ENCODE results near the gene HMG20B. TPM values are rescaled to one million over a fixed set of nuclear protein-coding genes. Genes with fewer than 3 reads are reported as not detected.
A peak's percentile ranks its signal among the peaks of the same experiment; 100 is the strongest.
"Not testable (repeated sequence)": the region's sequence is repeated elsewhere in the genome, so short reads cannot be mapped to it uniquely, and the experiment has no call there.

Gene HMG20B
- polyA plus RNA-seq, 3 donors, result 67.6 to 94.6 (median 91.9) TPM

GRCh38 chr19:3548606-3549005, 24.1 kb upstream of the HMG20B start:
- DNase-seq (ENCODE audit: extremely low read depth in 1 of 11, low read depth in 9 of 11, low spot score in 4 of 11), result no peak

DNA sequence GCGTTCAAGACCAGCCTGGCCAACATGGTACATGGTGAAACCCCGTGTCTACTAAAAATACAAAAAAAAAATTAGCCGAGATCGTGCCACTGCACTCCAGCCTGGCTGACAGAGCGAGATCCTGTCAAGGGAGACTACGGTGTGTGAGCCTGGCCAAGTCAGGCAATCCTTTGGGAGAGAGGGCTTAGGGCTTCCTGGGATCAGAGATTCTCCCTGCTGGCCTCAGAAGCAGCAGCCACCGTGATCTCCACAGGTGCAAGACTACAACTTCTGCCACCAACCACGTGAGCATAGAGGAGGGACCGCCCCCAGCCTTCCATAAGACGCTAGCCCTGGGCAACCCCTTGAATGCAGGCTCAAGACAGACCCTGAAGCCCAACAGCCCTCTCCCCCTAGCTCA, 22.9 kb upstream of the HMG20B start:
- no peak for DNase-seq (ENCODE audit: extremely low read depth in 1 of 11, low read depth in 9 of 11, low spot score in 4 of 11)

DNA sequence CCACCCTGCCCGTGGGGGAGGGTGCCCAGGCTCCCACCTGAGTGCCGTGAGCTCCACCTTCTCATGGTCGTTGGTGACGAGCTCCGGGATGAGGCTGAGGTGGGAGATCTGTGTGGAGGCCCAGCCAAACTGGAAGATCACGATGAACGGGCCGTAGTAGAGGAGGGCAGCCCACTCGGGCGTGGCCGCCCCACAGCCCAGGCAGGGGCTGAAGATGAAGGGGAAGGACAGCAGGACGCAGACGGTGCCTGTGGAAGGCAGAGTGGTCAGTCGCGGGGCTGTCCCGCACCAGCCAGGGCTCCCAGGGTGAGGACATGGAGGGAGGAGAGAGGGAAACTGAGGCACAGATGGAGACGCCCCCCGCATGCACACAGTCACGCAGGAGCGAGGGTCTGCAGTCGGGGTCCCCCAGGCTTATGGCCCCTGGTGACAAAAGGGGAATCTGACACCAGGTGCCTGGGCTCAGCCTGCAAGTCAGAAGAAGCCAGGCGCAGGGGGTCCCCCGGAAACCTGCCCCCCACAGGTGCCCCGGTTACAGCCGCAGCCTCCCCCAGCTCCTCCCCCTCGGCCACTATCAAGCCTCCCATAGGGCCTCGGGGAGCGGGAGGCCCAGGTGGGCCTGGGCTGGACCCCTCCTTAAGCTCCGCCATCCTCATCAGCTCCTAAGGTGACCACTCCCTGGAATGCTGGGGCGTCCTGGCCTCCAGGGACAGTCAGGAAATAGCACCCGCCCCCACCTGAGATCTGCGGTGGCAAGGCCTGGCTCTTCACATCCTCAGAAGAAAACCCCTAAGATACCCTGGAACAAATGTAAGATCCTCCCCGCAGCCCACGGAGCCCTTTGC, 21.6 kb upstream of the HMG20B start:
- DNase-seq (ENCODE audit: extremely low read depth in 1 of 11, low read depth in 9 of 11, low spot score in 4 of 11), result no peak

DNA sequence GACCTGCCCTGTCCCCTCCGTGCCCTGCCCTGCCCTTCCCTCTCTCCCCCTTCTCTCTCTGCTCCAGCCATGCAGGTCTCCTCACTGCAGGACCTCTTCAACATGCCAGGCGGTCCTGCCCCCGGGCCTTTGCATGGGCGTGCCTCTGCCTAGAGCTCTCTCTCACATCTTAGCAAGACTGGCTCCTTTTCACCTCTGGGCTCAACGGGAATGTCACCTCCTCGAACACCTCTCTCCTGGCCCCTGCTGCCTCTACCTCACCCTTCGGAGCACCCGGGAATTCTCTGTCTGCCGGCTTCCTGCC, 21.0 kb upstream of the HMG20B start:
- no peak for DNase-seq (ENCODE audit: extremely low read depth in 1 of 11, low read depth in 9 of 11, low spot score in 4 of 11)

GRCh38 chr19:3554254-3555083, 18.3 kb upstream of the HMG20B start:
- no peak for DNase-seq (ENCODE audit: extremely low read depth in 1 of 11, low read depth in 9 of 11, low spot score in 4 of 11)

DNA sequence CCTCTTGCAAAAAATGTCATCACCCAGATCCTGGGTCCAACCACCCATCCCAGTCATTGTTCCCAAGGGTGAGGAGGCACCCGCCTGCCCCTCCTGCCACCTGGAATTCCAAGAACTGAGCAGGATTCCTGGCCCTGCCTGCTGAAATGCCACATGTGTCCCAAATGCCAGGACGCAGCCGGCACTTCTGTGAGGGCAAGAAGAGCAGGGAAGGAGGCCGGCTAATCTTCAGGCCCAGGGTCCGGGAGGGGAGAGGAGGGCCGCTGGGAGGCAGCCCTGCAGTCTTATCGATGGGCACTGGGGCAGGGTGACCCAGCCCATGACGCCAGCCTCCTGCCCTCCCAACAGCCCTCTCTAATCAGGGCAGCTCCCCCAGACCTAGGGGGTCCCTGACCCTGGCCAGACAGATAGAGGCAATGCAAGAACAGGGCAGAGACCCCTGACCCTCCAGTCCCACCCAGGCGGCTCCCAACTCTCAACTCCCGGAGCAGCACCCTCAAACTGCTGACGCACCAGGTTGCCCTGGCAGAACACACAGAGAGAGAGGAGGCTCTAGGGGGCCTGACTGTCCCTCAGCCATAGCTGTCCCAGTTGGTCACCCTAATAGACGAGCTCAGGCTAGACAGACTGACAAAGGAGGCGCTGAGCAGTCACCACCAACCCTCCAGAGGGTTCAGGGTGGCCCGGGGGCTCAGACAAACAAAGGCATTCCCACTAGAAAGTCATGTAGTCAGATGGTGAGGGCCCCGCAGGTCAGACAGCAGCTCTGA, 16.9 kb upstream of the HMG20B start:
- no peak for DNase-seq (ENCODE audit: extremely low read depth in 1 of 11, low read depth in 9 of 11, low spot score in 4 of 11)

DNA sequence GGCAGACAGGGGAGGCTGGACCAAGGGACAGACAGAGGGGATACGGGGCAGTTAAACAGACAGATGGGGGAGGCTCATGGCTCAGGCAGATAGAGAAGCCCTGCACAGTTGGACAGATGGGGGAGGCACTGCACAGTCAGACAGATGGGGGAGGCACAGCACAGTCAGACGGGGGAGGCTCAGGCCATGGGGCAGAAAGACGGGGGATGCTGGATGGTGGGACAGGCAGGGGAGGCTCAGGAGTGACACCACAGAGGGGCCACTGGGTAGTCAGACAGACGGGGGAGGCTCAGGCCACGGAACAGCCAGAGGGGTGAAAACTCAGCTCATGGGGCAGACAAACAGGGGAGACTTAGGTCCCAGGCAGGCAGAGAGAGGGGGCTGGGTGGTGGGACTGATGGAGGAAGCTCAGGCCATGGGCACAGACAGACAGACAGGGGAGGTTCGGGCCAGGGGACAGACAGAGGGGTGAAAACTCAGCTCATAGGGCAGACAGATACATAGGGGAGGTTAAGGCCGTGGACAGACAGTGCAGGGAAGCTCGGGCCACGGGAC, 16.2 kb upstream of the HMG20B start:
- DNase-seq (ENCODE audit: extremely low read depth in 1 of 11, low read depth in 9 of 11, low spot score in 4 of 11), result no peak

DNA sequence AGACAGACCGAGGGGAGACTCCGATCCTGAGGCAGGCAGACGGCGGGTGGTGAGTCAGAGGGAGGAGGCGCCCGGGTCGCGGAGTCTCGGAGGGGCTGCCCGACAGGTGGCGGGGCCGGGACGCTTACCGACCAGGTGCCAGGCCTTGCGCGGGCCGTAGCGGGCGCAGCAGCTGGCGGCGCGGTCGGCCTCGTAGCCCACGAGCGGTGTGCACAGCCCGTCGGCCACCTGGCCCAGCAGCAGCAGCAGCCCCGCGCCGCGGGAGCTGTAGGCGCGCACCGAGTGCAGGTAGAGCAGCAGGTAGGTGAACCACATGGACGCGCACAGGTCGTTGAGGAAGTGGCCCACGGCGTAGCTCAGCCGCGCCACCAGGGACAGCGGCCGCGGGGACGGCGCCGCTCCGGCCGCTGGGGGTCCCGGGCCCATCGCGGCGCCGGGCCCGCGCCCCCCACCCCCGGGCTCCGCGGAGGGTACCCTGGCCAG, 15.7 kb upstream of the HMG20B start:
- DNase-seq (ENCODE audit: extremely low read depth in 1 of 11, low read depth in 9 of 11, low spot score in 4 of 11), result no peak

GRCh38 chr19:3557461-3558248, 15.1 kb upstream of the HMG20B start, which contains the start of gene MFSD12:
TSS of gene MFSD12 (minus strand) at chr19:3557586. CDS start at chr19:3557403, 183 bp downstream.
- DNase-seq (ENCODE audit: extremely low read depth in 1 of 11, low read depth in 9 of 11, low spot score in 4 of 11), result peak; percentile 76 to 93 (median 90)

DNA sequence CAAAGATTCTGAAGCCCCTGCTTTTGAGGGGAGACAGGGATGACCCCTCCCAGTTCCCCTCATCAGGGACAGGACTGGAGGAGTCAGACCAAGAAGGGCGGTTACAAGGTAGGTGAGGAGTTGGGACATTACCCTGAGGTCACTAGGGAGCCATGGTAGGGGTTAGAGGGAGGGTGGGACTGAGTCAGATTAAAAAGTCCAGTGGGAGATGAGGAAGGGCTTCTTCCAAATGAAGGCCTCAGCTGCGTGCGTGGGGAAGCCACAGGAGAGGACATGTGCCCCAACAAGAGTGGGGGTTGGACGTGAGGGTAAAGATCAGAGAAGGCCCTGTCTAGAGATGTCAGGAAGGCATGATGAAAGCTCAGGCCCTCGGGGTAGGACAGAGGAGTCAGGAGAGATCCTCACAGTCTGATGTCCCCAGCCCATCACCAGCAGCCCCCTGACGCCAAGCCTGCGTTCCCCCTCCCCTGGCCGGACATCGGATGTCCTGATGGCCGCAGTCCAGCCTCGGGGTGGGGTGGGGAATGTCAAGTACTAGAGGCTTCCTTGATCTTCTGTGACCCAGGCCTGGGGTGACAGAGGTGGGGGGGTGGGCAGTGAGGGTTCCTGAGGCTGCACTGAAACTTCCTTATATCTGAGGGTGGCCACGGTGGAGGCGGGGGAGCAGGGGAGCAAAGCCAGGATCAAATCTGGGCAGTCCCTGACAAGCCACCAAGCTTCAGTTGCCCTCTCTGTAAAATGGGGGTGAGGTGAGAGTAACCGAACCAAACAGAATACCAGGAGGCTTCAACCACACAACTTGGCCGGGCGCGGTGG, 8.8 kb upstream of the HMG20B start:
- DNase-seq (ENCODE audit: extremely low read depth in 1 of 11, low read depth in 9 of 11, low spot score in 4 of 11), result no peak

DNA sequence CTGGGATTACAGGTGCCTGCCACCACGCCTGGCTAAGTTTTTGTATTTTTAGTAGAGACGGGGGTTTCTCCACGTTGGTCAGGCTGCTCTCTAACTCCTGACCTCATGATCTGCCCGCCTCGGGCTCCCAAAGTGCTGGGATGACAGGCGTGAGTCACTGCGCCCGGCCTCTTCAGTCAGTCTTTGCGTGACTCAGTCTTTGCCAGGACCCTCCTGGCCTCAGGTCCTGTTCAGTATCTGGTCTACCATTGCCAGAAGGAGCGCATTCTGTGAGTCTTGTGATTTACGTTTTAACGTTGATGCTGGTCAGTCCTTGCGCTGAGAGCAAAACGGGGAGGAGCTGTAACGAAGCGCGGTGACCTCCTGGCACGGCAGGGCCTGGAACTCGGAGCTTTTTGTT, 7.6 kb upstream of the HMG20B start:
- no peak for DNase-seq (ENCODE audit: extremely low read depth in 1 of 11, low read depth in 9 of 11, low spot score in 4 of 11)

- not testable (repeated sequence) for DNase-seq (ENCODE audit: extremely low read depth in 1 of 11, low read depth in 9 of 11, low spot score in 4 of 11)
Observed at GRCh38 chr19:3570042-3570441, 2.7 kb upstream of the HMG20B start.

GRCh38 chr19:3570606-3571011, 2.1 kb upstream of the HMG20B start:
- no peak for DNase-seq (ENCODE audit: extremely low read depth in 1 of 11, low read depth in 9 of 11, low spot score in 4 of 11)

DNA sequence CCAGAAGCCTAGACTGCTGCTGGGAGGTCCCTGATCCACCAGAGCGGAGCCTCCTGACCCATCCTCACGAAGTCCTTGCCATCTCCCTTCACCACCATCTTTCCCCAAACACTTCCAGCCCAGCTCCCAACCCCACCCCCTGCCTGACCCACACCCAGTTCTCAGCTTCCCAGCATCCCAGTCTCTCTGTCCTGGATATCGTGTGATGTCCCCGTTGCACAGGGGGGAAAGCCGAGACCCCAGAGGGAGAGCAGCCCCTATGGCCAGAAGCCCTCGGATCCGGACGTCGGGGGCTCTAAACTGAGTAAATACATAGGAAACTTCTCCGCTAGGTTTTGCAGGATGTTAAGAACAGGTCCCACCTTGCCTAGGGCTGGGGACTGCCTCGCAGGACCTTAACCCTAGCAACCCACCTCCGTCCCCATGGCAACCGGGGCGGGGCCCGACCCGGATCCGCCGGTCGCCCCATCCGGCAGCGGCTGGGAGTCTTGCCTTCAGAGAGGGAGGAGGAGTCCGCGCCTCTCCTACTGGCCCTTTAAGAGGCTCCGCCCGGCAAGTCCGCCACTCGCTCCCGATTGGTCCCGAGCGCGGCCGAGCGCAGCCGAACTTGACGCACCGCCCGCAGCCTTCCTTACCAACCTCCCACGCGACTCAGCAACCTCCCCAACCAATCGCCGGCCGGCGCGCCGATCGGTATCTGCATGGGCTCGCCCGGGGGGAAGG, 451 bp upstream of the HMG20B start:
- DNase-seq (ENCODE audit: extremely low read depth in 1 of 11, low read depth in 9 of 11, low spot score in 4 of 11), result peak; percentile 94 to 100 (median 99)

- DNase-seq (ENCODE audit: extremely low read depth in 1 of 11, low read depth in 9 of 11, low spot score in 4 of 11), result no peak
Observed at GRCh38 chr19:3573162-3573857, 566 bp downstream of the HMG20B start.

- peak in 5 of 11 donors; percentile 41 to 73 (median 48) for DNase-seq (ENCODE audit: extremely low read depth in 1 of 11, low read depth in 9 of 11, low spot score in 4 of 11)
Observed at GRCh38 chr19:3573858-3574637, 1.3 kb downstream of the HMG20B start.
